HCT116 (cell line): ENCODE measurements around the gene TMC3. TPM values are rescaled to one million over a fixed set of nuclear protein-coding genes. Genes with fewer than 3 reads are reported as not detected.

Source experiments
- ATAC-seq: fragments of 200-7000 bp; cut with Tn5 transposase; 2 replicates; pipeline ENCODE4 v1.9.1; 2020; ENCODE audit warnings: mild to moderate bottlenecking, moderate library complexity
- BruUV-seq: library from RNA; stranded (reverse); fragments of 400-500 nt; replicated peaks from 2 replicates; lab custom pipeline; 2021; lab: Mats Ljungman, UMichigan
- CTCF ChIA-PET: fragments of 300-600 bp; sonication (Branson Sonifier 250); formaldehyde crosslinking; loops from one replicate; lab custom pipeline; 2021; ENCODE audit warnings: antibody characterized with exemption; lab: Charles Lee
- POLR2A ChIA-PET: fragments of 300-600, 350-600 bp; sonication (Branson Sonifier 250); formaldehyde crosslinking; loops from one replicate; lab custom pipeline; 2021; ENCODE audit warnings: antibody characterized with exemption; lab: Charles Lee
- RAD21 ChIA-PET, 2 experiments: fragments of 300-600 bp; sonication (Branson Sonifier 250); formaldehyde crosslinking; loops; one replicate each; lab custom pipeline; 2023; ENCODE audit warnings: low total read pairs in 2 of 2; ENCODE audit not compliant: uncharacterized antibody in 2 of 2, unreplicated experiment in 2 of 2, low non-redundant PET in 1 of 2; lab: Charles Lee
- DNase-seq: peaks from one replicate; pipeline ENCODE4 v3.0.0-alpha.2; 2010; ENCODE audit warnings: low read depth, low spot score
- H2AFZ ChIP-seq: fragments of 200-600 bp; shearing (Covaris generic), sonication (generic); 2 replicates; pipeline ENCODE4 v1.6.1; 2017; ENCODE audit warnings: low read depth, mixed run types, mixed read lengths, antibody characterized with exemption, low read length; ENCODE audit not compliant: poor library complexity, severe bottlenecking
- H3K27ac ChIP-seq: 2 replicates; pipeline ENCODE4 v1.5.1; 2012; ENCODE audit warnings: low read depth, low read length
- H3K27me3 ChIP-seq: fragments of 200-600 bp; sonication (generic); 2 replicates; pipeline ENCODE4 v1.6.1; 2016; ENCODE audit warnings: mixed run types, low read length, mixed read lengths; ENCODE audit not compliant: insufficient read depth
- H3K36me3 ChIP-seq, 2 experiments: fragments of 200-500 bp in 1 of 2; fragments of 200-600 bp in 1 of 2; sonication (Bioruptor generic) in 1 of 2; sonication (generic) in 1 of 2; 2 replicates each; pipeline versions ENCODE4 v1.5.1 to v1.6.1; 2014 to 2016; ENCODE audit warnings: low read length in 2 of 2, inconsistent platforms in 1 of 2, mixed read lengths in 1 of 2, mixed run types in 1 of 2; ENCODE audit not compliant: insufficient read depth in 2 of 2, control insufficient read depth in 1 of 2
- H3K4me1 ChIP-seq, 2 experiments: fragments of 200-600 bp in 1 of 2; sonication (generic) in 1 of 2; 2 replicates each; pipeline versions ENCODE4 v1.5.1 to v1.6.1; 2012 to 2017; ENCODE audit warnings: low read length in 2 of 2, inconsistent platforms in 1 of 2, mild to moderate bottlenecking in 1 of 2, mixed read lengths in 1 of 2, mixed run types in 1 of 2, moderate library complexity in 1 of 2; ENCODE audit not compliant: insufficient read depth in 2 of 2, control insufficient read depth in 1 of 2
- H3K4me2 ChIP-seq: fragments of 200-600 bp; sonication (generic); 2 replicates; pipeline ENCODE4 v1.6.1; 2017; ENCODE audit warnings: mixed run types, low read length, mixed read lengths
- H3K4me3 ChIP-seq, 2 experiments: fragments of 200-600 bp in 1 of 2; sonication (generic) in 1 of 2; replicated peaks in 1 of 2; 2 replicates each; pipeline ENCODE4 v1.5.1; 2011 to 2016; ENCODE audit warnings: low read length in 2 of 2, control low read depth in 1 of 2, low read depth in 1 of 2, mild to moderate bottlenecking in 1 of 2, mixed read lengths in 1 of 2, mixed run types in 1 of 2
- H3K79me2 ChIP-seq: fragments of 200-600 bp; sonication (generic); 2 replicates; pipeline ENCODE4 v1.6.1; 2017; ENCODE audit warnings: mild to moderate bottlenecking, mixed run types, low read length, moderate library complexity, mixed read lengths; ENCODE audit not compliant: insufficient read depth
- H3K9ac ChIP-seq: fragments of 200-600 bp; sonication (generic); 2 replicates; pipeline ENCODE4 v1.6.1; 2016; ENCODE audit warnings: low read length, mixed read lengths
- H3K9me2 ChIP-seq: fragments of 200-600 bp; sonication (generic), shearing (Covaris generic); 2 replicates; pipeline ENCODE4 v1.6.1; 2017; ENCODE audit warnings: mixed run types, mild to moderate bottlenecking, moderate library complexity; ENCODE audit not compliant: insufficient read depth
- H3K9me3 ChIP-seq, 2 experiments: fragments of 200-500 bp in 1 of 2; fragments of 200-600 bp in 1 of 2; sonication (Bioruptor generic) in 1 of 2; sonication (generic) in 1 of 2; 2 replicates each; pipeline ENCODE4 v1.6.1; 2014 to 2017; ENCODE audit warnings: low read length in 2 of 2, mixed read lengths in 2 of 2, inconsistent platforms in 1 of 2, low read depth in 1 of 2, mild to moderate bottlenecking in 1 of 2, mixed run types in 1 of 2, moderate library complexity in 1 of 2; ENCODE audit not compliant: control insufficient read depth in 1 of 2, insufficient read depth in 1 of 2
- H4K20me1 ChIP-seq: fragments of 200-600 bp; sonication (generic), shearing (Covaris generic); 2 replicates; pipeline ENCODE4 v1.6.1; 2017; ENCODE audit warnings: mixed run types, mild to moderate bottlenecking, moderate library complexity; ENCODE audit not compliant: insufficient read depth
- CBX3 ChIP-seq: IDR thresholded peaks from 2 replicates; pipeline ENCODE4 v1.6.1; 2012; ENCODE audit warnings: low read depth
- CEBPB ChIP-seq: IDR thresholded peaks from 2 replicates; pipeline ENCODE4 v1.6.1; 2012; ENCODE audit warnings: low read depth
- ELF1 ChIP-seq: IDR thresholded peaks from 2 replicates; pipeline ENCODE4 v1.6.1; 2012; ENCODE audit warnings: low read depth, borderline replicate concordance
- EZH2 ChIP-seq: fragments of 200-600 bp; sonication (generic); IDR thresholded peaks from 2 replicates; pipeline ENCODE4 v1.6.1; 2017; ENCODE audit warnings: antibody characterized with exemption, mixed run types
- FOSL1 ChIP-seq: IDR thresholded peaks from 2 replicates; pipeline ENCODE4 v1.6.1; 2012; ENCODE audit warnings: low read depth
- POLR2AphosphoS5 ChIP-seq: IDR thresholded peaks from 2 replicates; pipeline ENCODE4 v1.6.1; 2011; ENCODE audit warnings: mild to moderate bottlenecking, low read depth, low read length, moderate library complexity
- REST ChIP-seq: IDR thresholded peaks from 2 replicates; pipeline ENCODE4 v1.6.1; 2012; ENCODE audit warnings: low read depth
- SIN3A ChIP-seq: IDR thresholded peaks from 2 replicates; pipeline ENCODE4 v1.6.1; 2012; ENCODE audit warnings: low read depth
- SRF ChIP-seq: IDR thresholded peaks from 2 replicates; pipeline ENCODE4 v1.6.1; 2012; ENCODE audit warnings: low read depth
- TCF7L2 ChIP-seq: IDR thresholded peaks from 2 replicates; pipeline ENCODE4 v1.7.0; 2011; ENCODE audit warnings: borderline replicate concordance, inconsistent platforms; ENCODE audit not compliant: insufficient read depth, insufficient read length; ENCODE audit errors: extremely low read depth
- ZNF274 ChIP-seq: fragments of 200-500 bp; sonication (Bioruptor generic); IDR thresholded peaks from 2 replicates; pipeline ENCODE4 v1.6.1; 2014; ENCODE audit warnings: mild to moderate bottlenecking, low read depth, low read length, inconsistent platforms
- intact Hi-C: fragments of 100-400 bp; cut with micrococcal nuclease; formaldehyde crosslinking; loops from 2 replicates; pipeline ENCODE4 v1.10.0; 2022
- total RNA-seq: library from RNA; stranded (reverse); gene quantifications from one replicate; pipeline ENCODE4 v1.2.1, GENCODE V29; 2021; ENCODE audit not compliant: unreplicated experiment

TMC3 gene
- total RNA-seq, 1 experiment from 2014 or later: not detected

GRCh38 chr15:81294516-81294880 lies 79.5 kb downstream of the TMC3 start:
- no peaks in the 10 kb centered on the region for H3K36me3 ChIP-seq
- no peaks in the 10 kb centered on the region for H3K27me3 ChIP-seq
- no peaks in the 10 kb centered on the region for H4K20me1 ChIP-seq
- no peak overlapping the region for H3K27ac ChIP-seq
- CTCF ChIA-PET: interaction anchor here (0.8 kb wide), 1 partner anchor 28 kb away, joined by 3 read pairs; no protein-coding TSS in a partner anchor
- TF ChIP-seq CBX3 (no peak), REST (no peak), FOSL1 (no peak), POLR2AphosphoS5 (no peak), CEBPB (no peak), TCF7L2 (no peak), SRF (no peak), SIN3A (no peak), EZH2 (no peak), ELF1 (no peak), ZNF274 (no peak)
- H3K9me3 ChIP-seq: no peaks in the 10 kb centered on the region
- no peak overlapping the region for H3K4me2 ChIP-seq
- H3K9me2 ChIP-seq: no peaks in the 10 kb centered on the region
- no peak overlapping the region for H3K4me3 ChIP-seq
- BruUV-seq: no TSS peak
- POLR2A ChIA-PET: no interaction called here
- ATAC-seq (no peak; the same call in 1 of the 2 replicates), DNase-seq (no peak)
- no peak overlapping the region for H3K9ac ChIP-seq
- RAD21 ChIA-PET: no interaction called here
- H2AFZ ChIP-seq: no peak overlapping the region
- H3K4me1 ChIP-seq: peaks cover 11 to 22% of the 10 kb centered on the region in 2 experiments
- no peaks in the 10 kb centered on the region for H3K79me2 ChIP-seq
- intact Hi-C loops: no loop called here
